OCI-LY3 (cell line): ENCODE measurements around the gene POLR3K.

ENCODE experiments used
- EZH2phosphoT487 ChIP-seq: fragments of 200-600 bp; shearing (Covaris generic); IDR thresholded peaks from 2 replicates; pipeline ENCODE4 v1.6.1; 2018; ENCODE audit warnings: antibody characterized with exemption, mixed run types, low read depth
- TF ChIP-seq, protein P1 (sequence below): fragments of 200-600, 300-600 bp; sonication (generic); IDR thresholded peaks from 2 replicates; pipeline ENCODE4 v1.5.1; 2014; ENCODE audit warnings: antibody characterized with exemption, low read length, low read depth

DNA sequence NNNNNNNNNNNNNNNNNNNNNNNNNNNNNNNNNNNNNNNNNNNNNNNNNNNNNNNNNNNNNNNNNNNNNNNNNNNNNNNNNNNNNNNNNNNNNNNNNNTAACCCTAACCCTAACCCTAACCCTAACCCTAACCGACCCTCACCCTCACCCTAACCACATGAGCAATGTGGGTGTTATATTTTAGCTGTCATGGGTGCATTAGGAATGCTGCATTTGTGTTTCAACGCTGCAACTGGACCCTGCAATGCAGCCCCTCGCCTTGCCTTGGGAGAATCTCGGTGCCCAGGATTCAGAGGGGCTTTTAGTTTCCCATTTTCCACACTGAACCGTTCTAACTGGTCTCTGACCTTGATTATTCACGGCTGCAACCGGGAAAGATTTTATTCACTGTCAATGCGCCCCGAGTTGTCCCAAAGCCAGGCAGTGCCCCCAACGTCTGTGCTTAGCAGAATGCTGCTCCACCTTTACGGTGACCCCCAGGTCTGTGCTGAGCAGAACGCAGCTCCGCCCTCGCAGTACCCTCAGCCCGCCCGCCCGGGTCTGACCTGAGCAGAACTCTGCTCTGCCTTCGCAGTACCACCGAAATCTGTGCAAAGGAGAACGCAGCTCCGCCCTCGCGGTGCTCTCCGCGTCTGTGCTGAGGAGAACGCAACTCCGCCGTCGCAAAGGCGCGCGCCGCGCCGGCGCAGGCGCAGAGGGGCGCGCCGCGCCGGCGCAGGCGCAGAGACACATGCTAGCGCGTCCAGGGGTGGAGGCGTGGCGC, 43.3 kb downstream of the POLR3K start:
- TF ChIP-seq, protein P1, sequence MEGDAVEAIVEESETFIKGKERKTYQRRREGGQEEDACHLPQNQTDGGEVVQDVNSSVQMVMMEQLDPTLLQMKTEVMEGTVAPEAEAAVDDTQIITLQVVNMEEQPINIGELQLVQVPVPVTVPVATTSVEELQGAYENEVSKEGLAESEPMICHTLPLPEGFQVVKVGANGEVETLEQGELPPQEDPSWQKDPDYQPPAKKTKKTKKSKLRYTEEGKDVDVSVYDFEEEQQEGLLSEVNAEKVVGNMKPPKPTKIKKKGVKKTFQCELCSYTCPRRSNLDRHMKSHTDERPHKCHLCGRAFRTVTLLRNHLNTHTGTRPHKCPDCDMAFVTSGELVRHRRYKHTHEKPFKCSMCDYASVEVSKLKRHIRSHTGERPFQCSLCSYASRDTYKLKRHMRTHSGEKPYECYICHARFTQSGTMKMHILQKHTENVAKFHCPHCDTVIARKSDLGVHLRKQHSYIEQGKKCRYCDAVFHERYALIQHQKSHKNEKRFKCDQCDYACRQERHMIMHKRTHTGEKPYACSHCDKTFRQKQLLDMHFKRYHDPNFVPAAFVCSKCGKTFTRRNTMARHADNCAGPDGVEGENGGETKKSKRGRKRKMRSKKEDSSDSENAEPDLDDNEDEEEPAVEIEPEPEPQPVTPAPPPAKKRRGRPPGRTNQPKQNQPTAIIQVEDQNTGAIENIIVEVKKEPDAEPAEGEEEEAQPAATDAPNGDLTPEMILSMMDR: no peak
- TF ChIP-seq EZH2phosphoT487: no peak
